Hepatocyte (in vitro differentiated cells): ENCODE data around the gene HS2ST1.

Experiments
- EZH2 ChIP-seq: fragments of 200-600 bp; sonication (generic); IDR thresholded peaks from 2 replicates; pipeline ENCODE4 v1.6.1; 2016; ENCODE audit warnings: antibody characterized with exemption, mild to moderate bottlenecking, borderline replicate concordance
- EZH2phosphoT487 ChIP-seq: fragments of 200-600 bp; sonication (generic); IDR thresholded peaks from one replicate; pipeline ENCODE4 v1.6.1; 2018; ENCODE audit warnings: antibody characterized with exemption, mild to moderate bottlenecking, low read depth, moderate library complexity; ENCODE audit not compliant: unreplicated experiment, severe bottlenecking
- TF ChIP-seq, protein P1 (sequence below): fragments of 200-600 bp; sonication (generic); IDR thresholded peaks from 2 replicates; pipeline ENCODE4 v1.5.1; 2016; ENCODE audit warnings: antibody characterized with exemption, mild to moderate bottlenecking; ENCODE audit not compliant: poor library complexity

- TF ChIP-seq EZH2 (no peak), EZH2phosphoT487 (no peak)
- TF ChIP-seq, protein P1, sequence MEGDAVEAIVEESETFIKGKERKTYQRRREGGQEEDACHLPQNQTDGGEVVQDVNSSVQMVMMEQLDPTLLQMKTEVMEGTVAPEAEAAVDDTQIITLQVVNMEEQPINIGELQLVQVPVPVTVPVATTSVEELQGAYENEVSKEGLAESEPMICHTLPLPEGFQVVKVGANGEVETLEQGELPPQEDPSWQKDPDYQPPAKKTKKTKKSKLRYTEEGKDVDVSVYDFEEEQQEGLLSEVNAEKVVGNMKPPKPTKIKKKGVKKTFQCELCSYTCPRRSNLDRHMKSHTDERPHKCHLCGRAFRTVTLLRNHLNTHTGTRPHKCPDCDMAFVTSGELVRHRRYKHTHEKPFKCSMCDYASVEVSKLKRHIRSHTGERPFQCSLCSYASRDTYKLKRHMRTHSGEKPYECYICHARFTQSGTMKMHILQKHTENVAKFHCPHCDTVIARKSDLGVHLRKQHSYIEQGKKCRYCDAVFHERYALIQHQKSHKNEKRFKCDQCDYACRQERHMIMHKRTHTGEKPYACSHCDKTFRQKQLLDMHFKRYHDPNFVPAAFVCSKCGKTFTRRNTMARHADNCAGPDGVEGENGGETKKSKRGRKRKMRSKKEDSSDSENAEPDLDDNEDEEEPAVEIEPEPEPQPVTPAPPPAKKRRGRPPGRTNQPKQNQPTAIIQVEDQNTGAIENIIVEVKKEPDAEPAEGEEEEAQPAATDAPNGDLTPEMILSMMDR = no peak
Observed at GRCh38 chr1:87053446-87053845, 139.0 kb downstream of the HS2ST1 start.
